Endothelial cell (in vitro differentiated cells): ENCODE data around the gene APOBEC3F. TPM values are rescaled to one million over a fixed set of nuclear protein-coding genes. Genes with fewer than 3 reads are reported as not detected.
"Not testable (repeated sequence)": the region's sequence is repeated elsewhere in the genome, so short reads cannot be mapped to it uniquely, and the experiment has no call there.

Source experiments
- DNase-seq: peaks from one replicate; pipeline ENCODE4 v3.0.0; 2021; ENCODE audit warnings: low spot score
- H3K27ac Mint-ChIP-seq: one replicate; pipeline ENCODE4 v1.8.0; 2021; ENCODE audit warnings: mixed read lengths, inconsistent platforms; ENCODE audit not compliant: unreplicated experiment
- H3K27me3 Mint-ChIP-seq: one replicate; pipeline ENCODE4 v1.8.0; 2021; ENCODE audit warnings: mild to moderate bottlenecking, moderate library complexity, mixed read lengths, inconsistent platforms; ENCODE audit not compliant: unreplicated experiment
- H3K36me3 Mint-ChIP-seq: one replicate; pipeline ENCODE4 v1.8.0; 2021; ENCODE audit warnings: mild to moderate bottlenecking, low read depth, mixed read lengths, inconsistent platforms; ENCODE audit not compliant: unreplicated experiment
- H3K4me1 Mint-ChIP-seq: one replicate; pipeline ENCODE4 v1.8.0; 2021; ENCODE audit warnings: mild to moderate bottlenecking, mixed read lengths, inconsistent platforms; ENCODE audit not compliant: unreplicated experiment
- H3K4me3 Mint-ChIP-seq: one replicate; pipeline ENCODE4 v1.8.0; 2021; ENCODE audit warnings: mild to moderate bottlenecking, mixed read lengths, inconsistent platforms; ENCODE audit not compliant: unreplicated experiment
- H3K9me3 Mint-ChIP-seq: one replicate; pipeline ENCODE4 v1.8.0; 2021; ENCODE audit warnings: mixed read lengths, inconsistent platforms; ENCODE audit not compliant: unreplicated experiment
- CTCF ChIP-seq: fragments of 200-600 bp; sonication (generic); IDR thresholded peaks from one replicate; pipeline ENCODE4 v1.5.0; 2021; ENCODE audit warnings: antibody characterized with exemption; ENCODE audit not compliant: unreplicated experiment
- total RNA-seq: library from RNA; stranded (reverse); fragmentation: NEBNext Ultra II Directional; extraction: Animal tissue kit (Norgen Biotek cat#: 25700); gene quantifications from one replicate; pipeline ENCODE4 v1.2.1, GENCODE V29; 2021; ENCODE audit not compliant: unreplicated experiment

Gene APOBEC3F
- total RNA-seq, 1 donor from 2014 or later, result 21.1 TPM

- no peaks in the 10 kb centered on the region for H3K9me3 Mint-ChIP-seq
- DNase-seq, result no peak
- H3K36me3 Mint-ChIP-seq, result no peaks in the 10 kb centered on the region
- TF ChIP-seq CTCF, result no peak
- H3K4me3 Mint-ChIP-seq, result no peak overlapping the region
- H3K27ac Mint-ChIP-seq, result no peak overlapping the region
- peaks cover 4% of the 10 kb centered on the region for H3K27me3 Mint-ChIP-seq
- peaks cover 14% of the 10 kb centered on the region for H3K4me1 Mint-ChIP-seq
Observed at GRCh38 chr22:39010946-39011345, 29.7 kb upstream of the APOBEC3F start.

GRCh38 chr22:39012533-39013511, 27.8 kb upstream of the APOBEC3F start:
- no peak for TF ChIP-seq CTCF
- no peak for DNase-seq
- H3K27me3 Mint-ChIP-seq, result peaks cover 4% of the 10 kb centered on the region
- peak overlapping the region; percentile 4 for H3K27ac Mint-ChIP-seq
- H3K4me1 Mint-ChIP-seq, result peaks cover 16% of the 10 kb centered on the region
- H3K9me3 Mint-ChIP-seq, result no peaks in the 10 kb centered on the region
- no peaks in the 10 kb centered on the region for H3K36me3 Mint-ChIP-seq
- peak overlapping the region; percentile 5 for H3K4me3 Mint-ChIP-seq

- not testable (repeated sequence) for H3K4me3 Mint-ChIP-seq, H3K9me3 Mint-ChIP-seq, H3K36me3 Mint-ChIP-seq, H3K27me3 Mint-ChIP-seq, DNase-seq, H3K27ac Mint-ChIP-seq
- peaks cover 20% of the 10 kb centered on the region for H3K4me1 Mint-ChIP-seq
Observed at GRCh38 chr22:39013561-39013941, 27.1 kb upstream of the APOBEC3F start.

GRCh38 chr22:39013942-39014722, 26.5 kb upstream of the APOBEC3F start, which contains the start of gene APOBEC3C:
TSS of gene APOBEC3C (plus strand) at chr22:39014257. CDS start at chr22:39014363, 106 bp downstream.
- Mint-ChIP-seq H3K27ac (peak within 1 kb of the TSS; percentile 76), H3K27me3 (peaks cover 7% of the 10 kb centered on the region), H3K4me1 (peaks cover 21% of the 10 kb centered on the region), H3K4me3 (peak within 1 kb of the TSS; percentile 65), H3K9me3 (no peaks in the 10 kb centered on the region), H3K36me3 (no peaks in the 10 kb centered on the region)
- peak; percentile 32 for DNase-seq
- no peak for TF ChIP-seq CTCF

GRCh38 chr22:39014723-39015121, 25.9 kb upstream of the APOBEC3F start:
- H3K36me3 Mint-ChIP-seq, H3K9me3 Mint-ChIP-seq, DNase-seq, H3K27me3 Mint-ChIP-seq: not testable (repeated sequence)
- Mint-ChIP-seq H3K4me1 (peaks cover 21% of the 10 kb centered on the region), H3K4me3 (peak overlapping the region; percentile 65), H3K27ac (peak overlapping the region; percentile 76)
